Pancreas (tissue), 10 donors: ENCODE results near the gene DNAH7. TPM values are rescaled to one million over a fixed set of nuclear protein-coding genes. Genes with fewer than 3 reads are reported as not detected.

Source experiments
- ATAC-seq, 4 donors: fragments of 200-7000 bp; cut with Tn5 transposase; one replicate each; pipeline versions ENCODE4 v1.8.0 to v1.9.1; 2020; ENCODE audit warnings: mild to moderate bottlenecking in 4 of 4, moderate library complexity in 4 of 4
- DNase-seq, 6 donors: peaks; one replicate each; pipeline ENCODE4 v3.0.0-alpha.2; 2020
- FAIRE-seq: peaks from 2 replicates; lab custom pipeline; 2012; peaks lifted over from hg19 to GRCh38; lab: Jason Lieb, UNC
- H3K27ac ChIP-seq, 4 donors: fragments of 200-600 bp; sonication (generic); 1 replicate in 3 of 4; 2 replicates in 1 of 4; pipeline versions ENCODE4 v1.5.0 to v1.8.0; 2020
- H3K27me3 ChIP-seq, 4 donors: fragments of 200-600 bp; one replicate each; pipeline ENCODE4 v1.8.0; 2021
- H3K36me3 ChIP-seq, 3 donors: fragments of 200-600 bp; sonication (generic) in 1 of 3; one replicate each; pipeline versions ENCODE4 v1.5.0 to v1.8.0; 2020 to 2021
- H3K4me1 ChIP-seq, 3 donors: fragments of 200-600 bp; one replicate each; pipeline ENCODE4 v1.8.0; 2021
- H3K4me3 ChIP-seq, 4 donors: fragments of 200-600 bp; sonication (generic) in 2 of 4; one replicate each; pipeline versions ENCODE4 v1.5.0 to v1.8.0; 2020 to 2021
- H3K9me3 ChIP-seq, 4 donors: fragments of 200-600 bp; one replicate each; pipeline ENCODE4 v1.8.0; 2021
- WGBS, 2 donors: extraction: QIAGEN DNeasy Blood & Tissue Kit; methylation state at CpG; one replicate each; pipeline ENCODE4 v1.1.7; 2013; 5-methylcytosine and 5-hydroxymethylcytosine counted together
- intact Hi-C, 3 donors: fragments of 100-400 bp; cut with DNase I; formaldehyde crosslinking; loops; one replicate each; pipeline versions ENCODE4 v1.11.1 to v1.14.2; 2022
- polyA plus RNA-seq, 2 donors: library from polyadenylated mRNA; stranded (reverse); fragments of 200-250 nt; gene quantifications; one replicate each; pipeline ENCODE4 v1.2.3, GENCODE V29; 2013
- total RNA-seq, 6 donors: library from RNA; stranded (reverse); fragmentation: NEBNext Ultra II Directional in 4 of 6; extraction: Animal tissue kit (Norgen Biotek cat#: 25700) in 4 of 6; gene quantifications; one replicate each; pipeline versions ENCODE4 v1.2.1 to v1.2.4, GENCODE V29; 2021 to 2023
- TF ChIP-seq, protein P1 (sequence below), 4 donors: fragments of 200-600 bp; sonication (generic) in 3 of 4; IDR thresholded peaks; one replicate each; pipeline versions ENCODE4 v1.5.0 to v1.8.0; 2021; ENCODE audit warnings: antibody characterized with exemption in 4 of 4
- donor health status: healthy with polysubstance abuse.
- donor health status: DM: no; HTN: no; CAD: no; lungs with moderate emphysema.
- donor health status: DM: no; HTN: no; CAD: no.
- donor health status: control.
- donor health status: control.
- donor health status: Bipolar disorder and iron deficiency.
- donor health status: DM: yes; HTN: yes; CAD: no.
- donor health status: DM: no; HTN: no; CAD: no.
- donor health status: DM: no; HTN: no; CAD: no.
- donor health status: DM: yes; HTN: yes; CAD: no.

The DNAH7 gene
- total and polyA plus RNA-seq, 8 donors: 1.6 to 7.0 (median 3.9) TPM

DNA sequence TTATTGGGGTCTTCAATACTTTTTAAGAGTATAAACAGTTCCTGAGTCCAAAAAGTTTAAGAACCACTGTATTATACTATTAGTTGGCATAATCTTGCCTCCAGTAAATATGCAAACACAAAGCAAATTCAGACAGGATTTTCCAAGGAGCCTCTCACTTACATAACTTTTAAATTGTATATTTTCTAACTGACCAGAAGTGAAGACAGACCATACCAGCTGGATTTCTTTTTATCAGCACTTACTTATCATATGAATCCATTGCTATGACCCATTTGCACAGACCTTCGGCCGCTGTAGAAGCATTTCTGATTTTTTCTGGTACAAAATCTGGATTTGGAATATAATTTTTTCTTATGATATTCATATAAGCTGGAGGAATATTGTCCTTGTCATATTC lies 211.5 kb downstream of the DNAH7 start:
- no peak for FAIRE-seq
- 95 to 100% methylated on average over 2 of the region's 2 CpGs for whole genome bisulfite sequencing, 2 donors
- Histone ChIP-seq H3K4me3 (no peak overlapping the region), H3K27ac (no peak overlapping the region), H3K9me3 (no peaks in the 10 kb centered on the region), H3K4me1 (no peaks in the 10 kb centered on the region), H3K36me3 (no peaks in the 10 kb centered on the region), H3K27me3 (no peaks in the 10 kb centered on the region)
- ATAC-seq: no peak
- intact Hi-C loops: no loop called here
- no peak for DNase-seq
- TF ChIP-seq, protein P1, sequence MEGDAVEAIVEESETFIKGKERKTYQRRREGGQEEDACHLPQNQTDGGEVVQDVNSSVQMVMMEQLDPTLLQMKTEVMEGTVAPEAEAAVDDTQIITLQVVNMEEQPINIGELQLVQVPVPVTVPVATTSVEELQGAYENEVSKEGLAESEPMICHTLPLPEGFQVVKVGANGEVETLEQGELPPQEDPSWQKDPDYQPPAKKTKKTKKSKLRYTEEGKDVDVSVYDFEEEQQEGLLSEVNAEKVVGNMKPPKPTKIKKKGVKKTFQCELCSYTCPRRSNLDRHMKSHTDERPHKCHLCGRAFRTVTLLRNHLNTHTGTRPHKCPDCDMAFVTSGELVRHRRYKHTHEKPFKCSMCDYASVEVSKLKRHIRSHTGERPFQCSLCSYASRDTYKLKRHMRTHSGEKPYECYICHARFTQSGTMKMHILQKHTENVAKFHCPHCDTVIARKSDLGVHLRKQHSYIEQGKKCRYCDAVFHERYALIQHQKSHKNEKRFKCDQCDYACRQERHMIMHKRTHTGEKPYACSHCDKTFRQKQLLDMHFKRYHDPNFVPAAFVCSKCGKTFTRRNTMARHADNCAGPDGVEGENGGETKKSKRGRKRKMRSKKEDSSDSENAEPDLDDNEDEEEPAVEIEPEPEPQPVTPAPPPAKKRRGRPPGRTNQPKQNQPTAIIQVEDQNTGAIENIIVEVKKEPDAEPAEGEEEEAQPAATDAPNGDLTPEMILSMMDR (IDR thresholded peaks at IDR 0.05): no peak

DNA sequence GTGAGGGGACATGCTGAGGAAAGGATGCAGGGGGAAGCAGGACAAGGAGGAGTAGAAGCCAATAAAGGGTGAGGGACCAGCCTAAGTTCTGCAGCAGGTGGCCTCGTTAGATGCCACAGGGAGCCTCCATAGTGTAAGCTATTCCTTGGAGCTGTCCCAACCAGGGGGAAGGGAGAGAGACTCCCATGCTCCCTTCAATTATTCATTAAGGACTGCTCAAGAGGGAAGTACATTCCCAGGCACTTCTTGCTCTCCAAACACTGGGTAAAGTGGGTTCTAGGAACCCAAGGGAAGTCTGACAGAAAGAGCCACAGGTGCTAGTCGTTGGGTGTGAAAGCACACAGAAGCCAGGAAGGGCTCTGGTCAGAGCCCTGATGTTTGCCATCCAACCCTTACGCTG lies 217.9 kb downstream of the DNAH7 start:
- TF ChIP-seq, protein P1 (IDR thresholded peaks at IDR 0.05): no peak
- Histone ChIP-seq H3K4me3 (no peak overlapping the region), H3K4me1 (no peaks in the 10 kb centered on the region), H3K36me3 (no peaks in the 10 kb centered on the region), H3K27ac (no peak overlapping the region), H3K27me3 (no peaks in the 10 kb centered on the region), H3K9me3 (no peaks in the 10 kb centered on the region)
- no peak for DNase-seq
- intact Hi-C loops: no loop called here
- no peak for FAIRE-seq
- ATAC-seq: no peak
- WGBS, 2 donors: 65 to 79% methylated on average over 3 of the region's 3 CpGs

DNA sequence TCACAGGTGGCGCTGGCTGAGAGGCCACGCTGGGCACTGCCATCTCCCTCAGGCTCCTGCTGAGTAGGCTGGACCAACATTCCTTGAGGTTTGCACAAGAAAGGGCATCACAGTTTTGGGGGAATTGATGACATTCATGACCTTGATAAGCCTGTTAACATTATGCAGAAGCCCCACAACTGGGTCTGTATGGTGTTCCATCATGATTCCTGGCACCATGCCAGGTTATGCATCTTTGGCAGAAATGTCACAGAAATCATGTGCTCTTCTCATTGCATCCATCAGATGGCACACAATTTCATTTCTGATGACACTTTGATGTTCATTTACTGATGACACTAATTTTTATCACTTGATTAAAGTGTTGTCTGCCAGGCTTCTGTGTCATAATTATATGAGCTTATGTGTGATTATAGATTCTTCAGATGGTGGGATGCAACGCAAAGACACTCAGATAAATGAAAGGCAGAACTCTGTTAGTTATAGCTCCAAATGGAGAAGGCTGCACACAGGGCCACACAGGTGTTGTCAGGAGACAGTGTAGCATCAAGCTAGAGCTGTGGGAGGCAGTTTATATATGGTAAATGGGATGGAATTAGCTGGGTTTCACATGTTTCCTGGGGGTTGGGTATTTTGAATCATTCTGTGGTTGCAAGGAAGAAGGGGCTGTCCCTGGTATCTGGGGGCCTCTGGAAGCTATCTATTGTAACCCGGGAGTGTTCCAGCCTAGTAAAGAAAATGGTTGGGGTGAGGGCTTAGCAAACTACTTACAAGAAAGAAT lies 220.3 kb downstream of the DNAH7 start:
- ATAC-seq (no peak), FAIRE-seq (no peak), DNase-seq (no peak)
- H3K27ac ChIP-seq: no peak overlapping the region
- H3K27me3 ChIP-seq: no peaks in the 10 kb centered on the region
- no peaks in the 10 kb centered on the region for H3K4me1 ChIP-seq
- no peaks in the 10 kb centered on the region for H3K9me3 ChIP-seq
- TF ChIP-seq, protein P1 (IDR thresholded peaks at IDR 0.05): no peak
- 92 to 93% methylated on average over 4 of the region's 4 CpGs for WGBS, 2 donors
- no peaks in the 10 kb centered on the region for H3K36me3 ChIP-seq
- intact Hi-C loops: no loop called here
- no peak overlapping the region for H3K4me3 ChIP-seq

DNA sequence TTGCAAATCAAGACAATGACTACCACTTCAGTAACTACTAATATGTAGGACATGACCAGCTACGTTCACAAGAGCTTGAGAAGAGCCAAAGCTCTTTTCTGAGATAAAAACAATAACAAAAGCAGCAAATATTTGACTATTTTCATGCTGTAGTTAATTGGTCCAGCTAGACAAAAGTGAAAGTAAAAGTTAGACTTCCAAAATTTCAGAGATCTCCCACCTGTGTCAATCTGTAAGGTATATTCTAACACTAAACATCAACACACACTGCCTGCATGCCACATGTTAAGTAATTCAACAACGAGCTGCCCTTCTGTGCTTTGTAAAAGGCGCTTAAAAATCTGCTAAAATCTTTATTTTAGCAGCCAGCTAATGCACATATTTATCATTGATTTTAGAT lies 225.7 kb downstream of the DNAH7 start:
- FAIRE-seq (no peak), ATAC-seq (no peak), DNase-seq (no peak)
- TF ChIP-seq, protein P1 (IDR thresholded peaks at IDR 0.05): no peak
- Histone ChIP-seq H3K27me3 (no peaks in the 10 kb centered on the region), H3K36me3 (peaks cover 0 to 3% (median 0%) of the 10 kb centered on the region in 3 donors), H3K4me1 (no peaks in the 10 kb centered on the region), H3K4me3 (no peak overlapping the region), H3K9me3 (no peaks in the 10 kb centered on the region), H3K27ac (no peak overlapping the region)
- 72 to 85% methylated on average over 3 of the region's 3 CpGs for WGBS, 2 donors
- intact Hi-C loops: no loop called here

DNA sequence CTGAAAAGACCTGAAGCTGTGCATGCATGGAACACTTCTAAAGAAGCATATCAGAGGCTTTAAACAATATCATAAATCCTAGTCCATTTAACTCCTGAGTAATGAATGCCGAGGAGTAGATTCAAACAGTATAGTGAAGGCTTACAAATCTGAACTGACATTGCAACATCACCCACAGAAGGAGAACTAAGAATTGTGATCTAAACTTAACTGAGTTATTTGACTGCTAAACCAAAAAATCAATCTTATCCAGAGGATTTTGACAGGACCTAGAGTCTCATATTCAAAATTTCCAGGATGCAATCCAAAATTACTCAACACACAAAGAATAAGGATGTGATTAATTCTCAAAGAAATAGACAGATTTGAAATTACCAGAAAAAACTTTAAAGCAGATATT lies 230.6 kb downstream of the DNAH7 start:
- TF ChIP-seq, protein P1 (IDR thresholded peaks at IDR 0.05): no peak
- WGBS, 2 donors: 75 to 80% methylated on average over 1 of the region's 1 CpG
- ATAC-seq (no peak), DNase-seq (no peak), FAIRE-seq (no peak)
- no peaks in the 10 kb centered on the region for H3K27me3 ChIP-seq
- H3K27ac ChIP-seq: no peak overlapping the region
- H3K36me3 ChIP-seq: peaks cover 0 to 3% (median 0%) of the 10 kb centered on the region in 3 donors
- H3K9me3 ChIP-seq: no peaks in the 10 kb centered on the region
- no peaks in the 10 kb centered on the region for H3K4me1 ChIP-seq
- no peak overlapping the region for H3K4me3 ChIP-seq
- intact Hi-C loops: no loop called here
